HG03575 (cell line): ENCODE measurements around the gene LIPC.

Source experiments
- ATAC-seq: cut with Tn5 transposase; IDR thresholded peaks from one replicate; pipeline ENCODE4 v1.9.1; 2021; ENCODE audit not compliant: unreplicated experiment, insufficient number of reproducible peaks, low FRiP score; ENCODE audit errors: extremely low read depth

The LIPC gene

GRCh38 chr15:58427987-58428386 is 3.8 kb upstream of the LIPC start:
- ATAC-seq = no peak

DNA sequence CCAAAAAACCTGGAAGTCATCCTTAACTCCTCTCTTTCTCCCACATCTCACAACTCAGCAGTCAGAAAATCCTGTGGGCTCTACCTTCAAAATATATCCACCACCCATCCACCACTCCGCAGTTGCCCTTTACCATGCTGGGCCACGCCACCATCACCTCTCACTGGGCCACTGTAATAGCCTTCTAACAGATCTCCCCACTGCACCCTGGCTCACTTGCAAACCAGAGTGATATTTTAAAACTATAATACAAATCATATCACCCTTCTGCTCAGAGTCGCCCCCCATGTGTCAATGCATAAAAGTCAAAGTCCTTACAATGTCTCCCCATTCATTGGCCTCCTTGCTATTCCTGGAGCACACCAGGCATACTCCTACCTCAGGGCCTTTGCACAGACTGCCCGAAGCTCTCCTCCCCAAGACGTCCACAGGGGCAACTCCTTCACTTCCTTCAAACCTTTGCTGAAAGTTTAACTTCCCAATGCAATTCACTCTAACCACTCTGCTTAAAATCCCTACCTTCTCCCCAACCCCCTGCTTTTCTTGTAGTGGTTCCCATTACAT is 1.5 kb upstream of the LIPC start:
- ATAC-seq = no peak

DNA sequence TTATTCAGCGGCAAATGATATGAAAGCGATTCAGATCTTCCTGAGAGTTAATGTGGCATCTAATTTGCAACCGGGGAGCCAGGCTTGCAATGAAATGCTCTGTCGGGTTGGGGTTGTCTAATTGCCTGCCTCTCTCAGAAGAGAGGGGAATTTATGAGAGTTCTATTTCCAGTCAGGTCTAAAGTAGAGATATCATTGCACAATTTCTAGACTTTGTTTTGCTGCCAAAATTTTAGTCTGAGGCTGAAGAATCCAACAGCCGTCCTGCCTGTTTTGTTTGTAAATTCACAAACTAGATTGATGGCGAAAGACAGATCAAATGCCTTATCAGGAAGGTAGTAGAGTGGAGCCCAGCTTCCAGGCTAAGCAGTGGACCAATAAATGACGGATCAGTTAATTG is 610 bp downstream of the LIPC start:
- no peak for ATAC-seq

DNA sequence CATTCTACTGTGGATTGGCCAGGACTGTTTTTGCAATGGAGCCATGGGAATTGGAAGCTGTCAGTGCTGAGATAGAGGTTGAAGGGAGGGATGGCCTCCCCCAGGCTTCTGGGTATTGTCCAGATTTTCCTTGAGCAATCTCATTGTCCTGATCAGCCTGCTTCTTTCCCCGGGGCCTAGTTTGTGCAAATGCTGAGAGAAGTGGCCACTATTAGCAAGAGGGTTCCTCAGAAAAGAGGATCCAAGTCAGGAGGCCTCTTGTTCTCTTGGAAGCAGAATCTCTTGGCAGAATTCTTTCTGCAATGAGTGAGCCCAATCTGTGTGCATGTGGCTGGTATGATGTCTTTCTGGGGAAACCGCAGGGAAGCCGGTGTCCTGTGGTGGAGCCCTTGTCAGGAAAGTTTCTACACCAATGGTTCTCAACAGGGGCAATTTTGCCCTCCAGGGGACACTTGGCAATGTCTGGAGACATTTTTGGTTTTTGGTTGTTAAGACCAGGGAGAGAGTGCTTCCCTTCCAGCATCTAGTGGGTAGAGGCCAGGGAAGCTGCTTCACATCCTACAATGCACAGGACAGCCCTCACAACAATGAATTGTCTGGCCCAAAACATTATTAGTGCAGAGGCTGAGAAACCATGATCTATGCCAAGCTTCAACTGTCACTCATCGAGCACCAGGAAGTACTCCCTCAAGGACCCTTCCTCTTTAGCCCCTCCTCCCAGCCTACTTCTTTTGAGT is 2.0 kb downstream of the LIPC start:
- ATAC-seq = no peak

DNA sequence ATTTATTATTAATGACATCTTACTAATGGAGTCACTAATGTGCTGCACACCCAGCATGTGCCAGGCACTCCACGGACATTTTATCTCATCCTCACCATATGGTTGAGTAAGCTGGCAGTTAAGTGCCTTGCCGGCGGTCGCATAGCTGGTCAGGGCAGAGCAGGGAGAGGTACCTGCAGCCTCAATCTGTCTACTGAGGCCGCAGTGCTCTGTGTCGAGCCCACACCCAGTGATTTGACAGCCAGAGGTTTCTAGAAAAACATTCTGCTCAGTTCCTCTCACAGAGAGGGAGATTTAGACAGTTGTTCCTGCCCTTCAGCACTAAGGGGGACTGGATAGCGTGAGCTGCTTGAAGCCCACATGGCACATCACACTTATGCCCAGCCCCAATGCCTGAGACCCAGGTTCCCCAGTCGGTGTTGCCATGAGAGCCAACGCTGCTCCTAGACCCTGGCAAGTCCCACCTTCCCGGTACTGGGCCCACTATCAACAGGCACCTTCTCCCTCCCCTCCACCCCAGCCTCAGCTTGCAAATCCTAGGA is 2.6 kb downstream of the LIPC start:
- ATAC-seq = no peak

- ATAC-seq = no peak
Measured at GRCh38 chr15:58436552-58436951, 4.8 kb downstream of the LIPC start.

- ATAC-seq = no peak
Measured at GRCh38 chr15:58437531-58438105, 5.8 kb downstream of the LIPC start.

- no peak for ATAC-seq
Measured at GRCh38 chr15:58438111-58438510, 6.3 kb downstream of the LIPC start.

DNA sequence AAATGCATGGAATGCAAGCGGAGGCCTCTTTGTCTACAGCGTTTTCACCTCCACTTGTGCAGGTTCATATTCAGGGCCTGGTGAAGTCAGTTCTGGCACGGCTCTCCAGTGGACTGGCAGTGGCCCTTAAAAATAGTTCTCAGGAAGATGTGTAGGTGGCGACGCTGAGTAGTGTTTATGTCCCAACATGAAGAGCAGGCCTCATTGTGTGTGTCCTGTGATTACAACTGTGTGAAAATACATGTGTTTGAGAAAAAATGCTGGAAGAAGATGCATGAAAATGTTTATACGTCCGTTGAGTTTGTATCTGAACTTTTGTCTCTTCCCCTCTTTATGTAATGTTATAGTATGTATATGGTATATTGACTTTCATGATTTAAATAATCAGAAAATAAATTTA is 7.2 kb downstream of the LIPC start:
- no peak for ATAC-seq

DNA sequence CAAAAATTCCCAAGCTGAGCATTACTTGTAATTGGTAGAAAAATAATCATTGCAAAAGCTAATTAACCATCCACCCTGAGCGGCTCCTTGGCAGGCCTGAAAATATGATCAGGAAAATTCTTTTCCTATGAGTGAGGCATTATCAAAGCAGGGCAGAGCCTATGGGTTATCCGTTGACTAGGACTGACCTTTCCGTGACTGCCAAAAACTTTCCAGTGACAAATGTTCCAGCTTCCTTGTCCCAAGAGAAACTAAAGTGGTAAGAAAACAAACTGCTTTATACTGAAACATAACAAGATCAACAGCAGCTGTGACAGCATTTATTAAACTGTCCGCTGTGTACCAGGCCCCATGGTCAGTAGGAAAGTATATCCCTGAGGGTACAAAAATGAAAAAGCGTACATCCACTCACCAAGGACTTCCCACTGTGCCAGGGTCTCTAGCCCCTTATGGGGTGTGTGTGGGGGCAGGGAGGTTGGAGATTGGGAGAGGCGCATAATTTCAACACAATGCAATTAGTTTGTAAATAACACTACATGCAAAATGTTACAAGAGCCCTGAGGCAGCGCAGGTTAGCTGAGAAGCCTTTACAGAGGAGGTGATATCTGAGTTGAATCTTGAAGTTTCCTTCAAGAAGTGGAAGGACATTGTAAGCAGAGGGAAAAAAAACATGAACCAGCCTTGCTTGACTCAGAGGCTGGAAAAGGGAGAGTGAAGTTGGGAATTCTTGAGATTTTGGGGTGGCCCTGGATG is 8.5 kb downstream of the LIPC start:
- ATAC-seq = no peak

- no peak for ATAC-seq
Measured at GRCh38 chr15:58440922-58441321, 9.1 kb downstream of the LIPC start.

DNA sequence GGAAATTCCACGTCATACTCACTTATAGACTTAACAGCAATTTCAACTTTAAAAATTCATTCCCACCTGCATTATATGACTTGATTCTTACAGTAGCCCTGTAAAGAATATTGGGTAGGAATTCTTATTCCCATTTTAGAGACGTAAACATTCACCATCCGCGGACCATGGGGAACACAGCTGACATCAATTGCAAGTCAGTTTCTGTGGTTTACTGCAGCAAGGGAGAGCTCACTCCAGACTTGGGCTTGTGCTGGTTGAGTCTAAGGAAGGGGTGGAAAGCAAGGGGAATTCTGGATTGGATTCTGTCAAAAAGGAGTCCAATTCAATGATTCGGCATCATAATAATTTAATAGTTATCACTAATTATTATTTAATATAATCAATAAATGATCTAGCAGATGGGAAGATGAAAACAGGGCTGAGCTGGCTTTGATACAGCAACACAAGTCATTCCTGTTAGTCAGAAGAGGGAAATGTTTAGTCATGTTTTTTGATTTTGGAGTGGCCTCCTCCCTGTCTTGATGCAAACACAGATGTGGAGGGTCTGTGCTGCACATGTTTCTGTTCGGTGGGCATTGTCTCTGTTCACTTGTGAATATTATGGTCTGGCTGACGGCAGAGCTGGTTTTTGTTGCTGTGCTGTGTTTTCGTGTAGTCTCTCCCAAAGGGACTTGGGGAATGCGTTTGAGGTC is 9.7 kb downstream of the LIPC start:
- ATAC-seq = no peak

- no peak for ATAC-seq
Measured at GRCh38 chr15:58442122-58442521, 10.3 kb downstream of the LIPC start.

- no peak for ATAC-seq
Measured at GRCh38 chr15:58443308-58443707, 11.5 kb downstream of the LIPC start.

GRCh38 chr15:58444056-58444455 is 12.3 kb downstream of the LIPC start:
- no peak for ATAC-seq

DNA sequence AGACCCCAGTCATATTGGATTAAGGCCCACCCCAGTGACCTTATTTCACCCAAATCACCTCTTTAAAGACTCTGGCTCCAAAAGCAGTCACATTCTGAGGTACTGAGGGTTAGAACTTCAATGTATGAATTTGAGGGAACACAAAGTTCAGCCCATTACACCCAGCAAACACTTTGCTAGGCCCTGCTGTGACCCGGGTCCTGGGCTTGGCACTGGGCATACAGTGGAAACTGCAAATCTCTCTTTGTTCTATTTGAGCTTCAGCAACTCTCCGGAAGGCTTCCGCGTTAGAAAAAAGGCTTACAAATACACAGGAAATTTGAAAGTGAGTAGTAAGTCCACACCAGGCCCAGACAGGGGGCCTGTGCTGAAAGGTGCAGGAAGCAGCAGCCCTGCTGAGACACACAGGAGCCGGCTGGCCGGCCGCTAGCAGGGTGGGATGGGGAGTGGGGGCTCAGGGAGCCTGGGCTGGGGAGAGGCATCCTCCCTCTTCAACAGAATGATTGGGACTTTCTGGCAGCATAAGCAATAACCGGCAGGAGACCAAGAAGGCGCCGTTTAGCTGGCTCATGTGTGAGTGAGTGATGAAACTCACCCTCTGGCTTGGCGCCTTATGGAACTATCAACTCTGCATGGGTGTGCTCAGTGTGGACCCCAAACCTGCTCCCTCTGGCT is 13.0 kb downstream of the LIPC start:
- ATAC-seq = no peak

DNA sequence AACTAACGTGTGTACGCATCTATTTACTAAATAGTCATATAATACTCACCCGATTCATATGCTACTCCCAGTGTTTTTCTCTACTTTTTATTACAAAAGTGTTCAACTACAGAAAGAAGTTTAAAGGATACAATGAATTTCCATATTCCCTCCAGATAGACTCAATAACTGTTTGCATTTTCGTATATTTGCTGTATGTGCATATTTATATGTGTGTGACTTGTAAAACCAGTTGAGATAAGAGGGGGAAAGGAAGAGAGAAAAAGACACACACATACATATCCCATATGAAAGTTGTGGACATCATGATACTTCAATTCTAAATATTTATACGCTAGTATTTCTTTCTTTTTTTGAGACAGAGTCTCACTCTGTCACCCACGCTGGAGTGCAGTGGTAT is 14.1 kb downstream of the LIPC start:
- ATAC-seq = no peak

DNA sequence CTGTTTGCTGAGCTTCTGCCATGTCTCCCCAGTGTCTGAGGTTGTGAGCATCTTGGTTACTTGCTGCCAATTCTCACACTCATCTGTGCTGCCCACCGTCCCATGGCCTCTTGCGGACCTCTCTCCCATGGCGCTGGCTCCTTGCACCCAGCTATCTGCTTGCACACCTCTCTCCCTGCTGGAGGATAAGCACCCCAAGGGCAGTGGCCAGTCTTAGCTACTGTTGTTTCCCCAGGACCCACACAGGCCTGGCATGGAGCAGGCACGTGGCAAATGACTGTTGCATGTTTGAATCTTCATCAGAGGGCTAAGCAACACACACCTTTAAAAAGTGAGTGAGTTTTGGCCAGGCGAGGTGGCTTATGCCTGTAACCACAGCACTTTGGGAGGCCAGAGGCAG is 14.7 kb downstream of the LIPC start:
- no peak for ATAC-seq
